HCT116 (cell line): ENCODE measurements around the gene INCA1. TPM values are rescaled to one million over a fixed set of nuclear protein-coding genes. Genes with fewer than 3 reads are reported as not detected.

ENCODE experiments used
- ATAC-seq: fragments of 200-7000 bp; cut with Tn5 transposase; 2 replicates; pipeline ENCODE4 v1.9.1; 2020; ENCODE audit warnings: mild to moderate bottlenecking, moderate library complexity
- BruUV-seq: library from RNA; stranded (reverse); fragments of 400-500 nt; replicated peaks from 2 replicates; lab custom pipeline; 2021; lab: Mats Ljungman, UMichigan
- CTCF ChIA-PET: fragments of 300-600 bp; sonication (Branson Sonifier 250); formaldehyde crosslinking; loops from one replicate; lab custom pipeline; 2021; ENCODE audit warnings: antibody characterized with exemption; lab: Charles Lee
- POLR2A ChIA-PET: fragments of 300-600, 350-600 bp; sonication (Branson Sonifier 250); formaldehyde crosslinking; loops from one replicate; lab custom pipeline; 2021; ENCODE audit warnings: antibody characterized with exemption; lab: Charles Lee
- RAD21 ChIA-PET, 2 experiments: fragments of 300-600 bp; sonication (Branson Sonifier 250); formaldehyde crosslinking; loops; one replicate each; lab custom pipeline; 2023; ENCODE audit warnings: low total read pairs in 2 of 2; ENCODE audit not compliant: uncharacterized antibody in 2 of 2, unreplicated experiment in 2 of 2, low non-redundant PET in 1 of 2; lab: Charles Lee
- DNase-seq: peaks from one replicate; pipeline ENCODE4 v3.0.0-alpha.2; 2010; ENCODE audit warnings: low read depth, low spot score
- H2AFZ ChIP-seq: fragments of 200-600 bp; shearing (Covaris generic), sonication (generic); 2 replicates; pipeline ENCODE4 v1.6.1; 2017; ENCODE audit warnings: low read depth, mixed run types, mixed read lengths, antibody characterized with exemption, low read length; ENCODE audit not compliant: poor library complexity, severe bottlenecking
- H3K27ac ChIP-seq: 2 replicates; pipeline ENCODE4 v1.5.1; 2012; ENCODE audit warnings: low read depth, low read length
- H3K27me3 ChIP-seq: fragments of 200-600 bp; sonication (generic); 2 replicates; pipeline ENCODE4 v1.6.1; 2016; ENCODE audit warnings: mixed run types, low read length, mixed read lengths; ENCODE audit not compliant: insufficient read depth
- H3K36me3 ChIP-seq, 2 experiments: fragments of 200-500 bp in 1 of 2; fragments of 200-600 bp in 1 of 2; sonication (Bioruptor generic) in 1 of 2; sonication (generic) in 1 of 2; 2 replicates each; pipeline versions ENCODE4 v1.5.1 to v1.6.1; 2014 to 2016; ENCODE audit warnings: low read length in 2 of 2, inconsistent platforms in 1 of 2, mixed read lengths in 1 of 2, mixed run types in 1 of 2; ENCODE audit not compliant: insufficient read depth in 2 of 2, control insufficient read depth in 1 of 2
- H3K4me1 ChIP-seq, 2 experiments: fragments of 200-600 bp in 1 of 2; sonication (generic) in 1 of 2; 2 replicates each; pipeline versions ENCODE4 v1.5.1 to v1.6.1; 2012 to 2017; ENCODE audit warnings: low read length in 2 of 2, inconsistent platforms in 1 of 2, mild to moderate bottlenecking in 1 of 2, mixed read lengths in 1 of 2, mixed run types in 1 of 2, moderate library complexity in 1 of 2; ENCODE audit not compliant: insufficient read depth in 2 of 2, control insufficient read depth in 1 of 2
- H3K4me2 ChIP-seq: fragments of 200-600 bp; sonication (generic); 2 replicates; pipeline ENCODE4 v1.6.1; 2017; ENCODE audit warnings: mixed run types, low read length, mixed read lengths
- H3K4me3 ChIP-seq, 2 experiments: fragments of 200-600 bp in 1 of 2; sonication (generic) in 1 of 2; replicated peaks in 1 of 2; 2 replicates each; pipeline ENCODE4 v1.5.1; 2011 to 2016; ENCODE audit warnings: low read length in 2 of 2, control low read depth in 1 of 2, low read depth in 1 of 2, mild to moderate bottlenecking in 1 of 2, mixed read lengths in 1 of 2, mixed run types in 1 of 2
- H3K79me2 ChIP-seq: fragments of 200-600 bp; sonication (generic); 2 replicates; pipeline ENCODE4 v1.6.1; 2017; ENCODE audit warnings: mild to moderate bottlenecking, mixed run types, low read length, moderate library complexity, mixed read lengths; ENCODE audit not compliant: insufficient read depth
- H3K9ac ChIP-seq: fragments of 200-600 bp; sonication (generic); 2 replicates; pipeline ENCODE4 v1.6.1; 2016; ENCODE audit warnings: low read length, mixed read lengths
- H3K9me2 ChIP-seq: fragments of 200-600 bp; sonication (generic), shearing (Covaris generic); 2 replicates; pipeline ENCODE4 v1.6.1; 2017; ENCODE audit warnings: mixed run types, mild to moderate bottlenecking, moderate library complexity; ENCODE audit not compliant: insufficient read depth
- H3K9me3 ChIP-seq, 2 experiments: fragments of 200-500 bp in 1 of 2; fragments of 200-600 bp in 1 of 2; sonication (Bioruptor generic) in 1 of 2; sonication (generic) in 1 of 2; 2 replicates each; pipeline ENCODE4 v1.6.1; 2014 to 2017; ENCODE audit warnings: low read length in 2 of 2, mixed read lengths in 2 of 2, inconsistent platforms in 1 of 2, low read depth in 1 of 2, mild to moderate bottlenecking in 1 of 2, mixed run types in 1 of 2, moderate library complexity in 1 of 2; ENCODE audit not compliant: control insufficient read depth in 1 of 2, insufficient read depth in 1 of 2
- H4K20me1 ChIP-seq: fragments of 200-600 bp; sonication (generic), shearing (Covaris generic); 2 replicates; pipeline ENCODE4 v1.6.1; 2017; ENCODE audit warnings: mixed run types, mild to moderate bottlenecking, moderate library complexity; ENCODE audit not compliant: insufficient read depth
- ZFX ChIP-seq: fragments of 450-650 bp; IDR thresholded peaks from 2 replicates; pipeline ENCODE4 v1.6.1; 2017
- ZNF274 ChIP-seq: fragments of 200-500 bp; sonication (Bioruptor generic); IDR thresholded peaks from 2 replicates; pipeline ENCODE4 v1.6.1; 2014; ENCODE audit warnings: mild to moderate bottlenecking, low read depth, low read length, inconsistent platforms
- intact Hi-C: fragments of 100-400 bp; cut with micrococcal nuclease; formaldehyde crosslinking; loops from 2 replicates; pipeline ENCODE4 v1.10.0; 2022
- total RNA-seq: library from RNA; stranded (reverse); gene quantifications from one replicate; pipeline ENCODE4 v1.2.1, GENCODE V29; 2021; ENCODE audit not compliant: unreplicated experiment
- TF ChIP-seq, protein P1 (sequence below), 3 experiments: fragments of 200-600 bp in 1 of 3; sonication (generic) in 1 of 3; IDR thresholded peaks in 2 of 3; conservative IDR thresholded peaks in 1 of 3; 2 replicates each; pipeline ENCODE4 v1.5.1; 2012 to 2017; ENCODE audit warnings: low read depth in 2 of 3, low read length in 2 of 3, antibody characterized with exemption in 1 of 3, borderline replicate concordance in 1 of 3, control low read depth in 1 of 3, mild to moderate bottlenecking in 1 of 3, mixed read lengths in 1 of 3, mixed run types in 1 of 3, moderate library complexity in 1 of 3; ENCODE audit not compliant: insufficient read depth in 1 of 3

The INCA1 gene
- total RNA-seq, 1 experiment from 2014 or later: 0.74 TPM

DNA sequence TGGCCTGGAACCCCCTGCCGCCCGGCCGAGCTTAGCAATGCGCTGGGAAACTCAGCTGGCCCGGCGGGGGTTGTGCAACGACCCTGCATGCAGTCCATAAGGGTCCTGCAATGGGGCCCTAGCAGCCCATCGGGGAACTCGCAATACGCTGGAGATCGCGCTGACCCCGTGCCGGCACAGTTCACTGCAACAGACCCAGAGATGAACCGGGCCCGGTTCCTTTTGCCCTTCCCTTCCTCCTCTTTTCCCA, 57.9 kb downstream of the INCA1 start:
- ATAC-seq (peak; percentile 0; the same call in 1 of the 2 replicates), DNase-seq (no peak)
- Histone ChIP-seq H3K36me3 (peaks cover 0 to 26% of the 10 kb centered on the region in 2 experiments; a peak in 1 of 4 replicates), H3K79me2 (peaks cover 60% of the 10 kb centered on the region), H3K9me3 (no peaks in the 10 kb centered on the region), H3K4me3 (peak overlapping the region; percentile 86 to 93), H3K4me2 (peak overlapping the region; percentile 100), H3K9me2 (no peaks in the 10 kb centered on the region)
- CTCF ChIA-PET: interaction anchor here (0.9 to 2.4 kb wide), 7 partner anchors 9 to 229 kb away, joined by 3 to 15 read pairs (median 3); partner anchors contain the start of genes ARRB2, CHRNE, PFN1 and SPAG7
- TF ChIP-seq ZNF274: no peak
- peak; percentile 60; the same call in 1 of the 2 replicates for TF ChIP-seq ZFX
- TF ChIP-seq, protein P1, sequence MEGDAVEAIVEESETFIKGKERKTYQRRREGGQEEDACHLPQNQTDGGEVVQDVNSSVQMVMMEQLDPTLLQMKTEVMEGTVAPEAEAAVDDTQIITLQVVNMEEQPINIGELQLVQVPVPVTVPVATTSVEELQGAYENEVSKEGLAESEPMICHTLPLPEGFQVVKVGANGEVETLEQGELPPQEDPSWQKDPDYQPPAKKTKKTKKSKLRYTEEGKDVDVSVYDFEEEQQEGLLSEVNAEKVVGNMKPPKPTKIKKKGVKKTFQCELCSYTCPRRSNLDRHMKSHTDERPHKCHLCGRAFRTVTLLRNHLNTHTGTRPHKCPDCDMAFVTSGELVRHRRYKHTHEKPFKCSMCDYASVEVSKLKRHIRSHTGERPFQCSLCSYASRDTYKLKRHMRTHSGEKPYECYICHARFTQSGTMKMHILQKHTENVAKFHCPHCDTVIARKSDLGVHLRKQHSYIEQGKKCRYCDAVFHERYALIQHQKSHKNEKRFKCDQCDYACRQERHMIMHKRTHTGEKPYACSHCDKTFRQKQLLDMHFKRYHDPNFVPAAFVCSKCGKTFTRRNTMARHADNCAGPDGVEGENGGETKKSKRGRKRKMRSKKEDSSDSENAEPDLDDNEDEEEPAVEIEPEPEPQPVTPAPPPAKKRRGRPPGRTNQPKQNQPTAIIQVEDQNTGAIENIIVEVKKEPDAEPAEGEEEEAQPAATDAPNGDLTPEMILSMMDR (IDR thresholded peaks at IDR 0.05 in 2 of 3, conservative IDR thresholded peaks at IDR 0.05 in 1 of 3; ENCODE audit: borderline replicate concordance in 1 of 3, insufficient read depth in 1 of 3, low read depth in 2 of 3, low read length in 2 of 3): no peak
- TF ChIP-seq, all 23 proteins: peak for 1
- no peak overlapping the region for H2AFZ ChIP-seq
- RAD21 ChIA-PET: interaction anchor here (1.5 to 2.1 kb wide), 3 partner anchors 28 to 30 kb away, joined by 6 to 11 read pairs (median 8); partner anchors contain the start of gene SPAG7 (in 2 of the 2)
- H3K4me1 ChIP-seq: peaks cover 10 to 35% of the 10 kb centered on the region in 2 experiments
- H3K9ac ChIP-seq: peak overlapping the region; percentile 96
- H4K20me1 ChIP-seq: no peaks in the 10 kb centered on the region
- intact Hi-C loops: no loop called here
- POLR2A ChIA-PET: interaction anchor here (1.0 to 2.1 kb wide), 8 partner anchors 9 to 229 kb away, joined by 3 to 30 read pairs (median 7); partner anchors contain the start of genes ARRB2, CAMTA2, ENO3 and PFN1
- peak overlapping the region; percentile 95 for H3K27ac ChIP-seq
- no peaks in the 10 kb centered on the region for H3K27me3 ChIP-seq
- no TSS peak for BruUV-seq
